Right lobe of liver (tissue), 6 donors: Measurements from ENCODE around the gene CDA. TPM values are rescaled to one million over a fixed set of nuclear protein-coding genes. Genes with fewer than 3 reads are reported as not detected.
A peak's percentile ranks its signal among the peaks of the same experiment; 100 is the strongest.

Source experiments
- ATAC-seq, 4 donors: fragments of 200-7000 bp; cut with Tn5 transposase; one replicate each; pipeline ENCODE4 v1.9.1; 2020; ENCODE audit warnings: mild to moderate bottlenecking in 4 of 4, moderate library complexity in 4 of 4
- DNase-seq, 3 donors: peaks; one replicate each; pipeline ENCODE4 v3.0.0-alpha.2; 2020
- H3K27ac ChIP-seq, 3 donors: fragments of 200-600 bp; one replicate each; pipeline ENCODE4 v1.8.0; 2022
- H3K27me3 ChIP-seq, 2 donors: fragments of 200-600 bp; one replicate each; pipeline ENCODE4 v1.8.0; 2022
- H3K36me3 ChIP-seq, 4 donors: fragments of 200-600 bp; sonication (generic) in 1 of 4; one replicate each; pipeline versions ENCODE4 v1.5.1 to v1.8.0; 2017 to 2022; ENCODE audit warnings: control low read depth in 1 of 4
- H3K4me1 ChIP-seq, 4 donors: fragments of 200-600 bp; sonication (generic) in 1 of 4; one replicate each; pipeline versions ENCODE4 v1.5.1 to v1.8.0; 2017 to 2022; ENCODE audit warnings: control low read depth in 1 of 4
- H3K4me3 ChIP-seq, 3 donors: fragments of 200-600 bp; one replicate each; pipeline ENCODE4 v1.8.0; 2022
- H3K9me3 ChIP-seq, 4 donors: fragments of 200-600 bp; sonication (generic) in 1 of 4; one replicate each; pipeline versions ENCODE4 v1.5.1 to v1.8.0; 2017 to 2022; ENCODE audit warnings: control low read depth in 1 of 4
- CTCF ChIP-seq, 4 donors: fragments of 200-600 bp in 3 of 4; fragments of 450-650 bp in 1 of 4; IDR thresholded peaks; one replicate each; pipeline versions ENCODE4 v1.5.1 to v1.8.0; 2016 to 2022; ENCODE audit warnings: antibody characterized with exemption in 4 of 4, mild to moderate bottlenecking in 2 of 4
- POLR2A ChIP-seq: fragments of 450-650 bp; IDR thresholded peaks from one replicate; pipeline ENCODE4 v1.6.1; 2017; ENCODE audit warnings: antibody characterized with exemption, mild to moderate bottlenecking
- WGBS: methylation state at CpG from one replicate; pipeline ENCODE4 v1.1.6; 2018; ENCODE audit warnings: low coverage, low lambda C conversion rate; ENCODE audit not compliant: insufficient coverage; ENCODE audit errors: missing lambda C conversion rate; 5-methylcytosine and 5-hydroxymethylcytosine counted together
- intact Hi-C, 2 donors: fragments of 100-400 bp; cut with DNase I; formaldehyde crosslinking; loops; one replicate each; pipeline versions ENCODE4 v1.11.2 to v1.14.1; 2022
- long read RNA-seq: library from polyadenylated mRNA; unstranded; transcript quantifications from one replicate; pipeline ENCODE4 v2.0.0, GENCODE V29; 2019
- total RNA-seq, 6 experiments: library from RNA; depleted of rRNA in 2 of 6; stranded (reverse); fragments of >200 nt in 2 of 6; fragmentation: NEBNext Ultra II Directional in 3 of 6; extraction: Animal tissue kit (Norgen Biotek cat#: 25700) in 3 of 6; gene quantifications; one replicate each; pipeline versions ENCODE4 v1.1.0 to v1.2.4, GENCODE V29; 2016 to 2023
- donor health status: DM: no; HTN: yes; CAD: no.
- donor health status: DM: no; HTN: no; CAD: no.
- donor health status: DM: no; HTN: no; CAD: no.
- donor health status: DM: no; HTN: yes; CAD: no.
- donor health status: DM: no; HTN: yes; CAD: no.

Gene CDA
- 10 to 100 TPM; 12.6 to 33.8 (median 24.5) TPM for total RNA-seq
- long read RNA-seq, transcript CDA-201 (4 exons, 963 nt) = major isoform, 9 of 12 reads
- long read RNA-seq, partial matches to known transcripts = 2 of 12 reads
- long read RNA-seq, other reads (novel, unspliced or antisense) = 0 of 12 reads

- Histone ChIP-seq H3K9me3 (no peaks in the 10 kb centered on the region), H3K36me3 (peaks cover 0 to 12% (median 1%) of the 10 kb centered on the region in 4 donors), H3K27ac (peak within 1 kb of the TSS; percentile 92 to 98 (median 93)), H3K4me3 (peak within 1 kb of the TSS; percentile 54 to 84 (median 76)), H3K4me1 (peaks cover 0 to 20% (median 8%) of the 10 kb centered on the region in 4 donors), H3K27me3 (no peaks in the 10 kb centered on the region)
- DNase-seq (peak; percentile 80 to 92 (median 90)), ATAC-seq (peak; percentile 68 to 87 (median 75))
- TF ChIP-seq CTCF (IDR thresholded peaks at IDR 0.05) (no peak), POLR2A (peak; percentile 87)
- WGBS = 33% methylated on average over 1 of the region's 11 CpGs
- intact Hi-C loops = no loop called here
Measured at GRCh38 chr1:20588634-20589225, at the start of gene CDA. Gene CDA (plus strand): TSS chr1:20589097. CDS start chr1:20589130, 33 bp downstream.

- H3K27ac ChIP-seq = no peak overlapping the region
- no peaks in the 10 kb centered on the region for H3K4me1 ChIP-seq
- intact Hi-C loops = no loop called here
- DNase-seq (no peak), ATAC-seq (no peak)
- no peak for TF ChIP-seq POLR2A
- no peak for TF ChIP-seq CTCF (IDR thresholded peaks at IDR 0.05)
- no peaks in the 10 kb centered on the region for H3K27me3 ChIP-seq
- no CpG with 5 or more reads among the region's 1 CpG for WGBS
- H3K9me3 ChIP-seq = no peaks in the 10 kb centered on the region
- H3K36me3 ChIP-seq = no peaks in the 10 kb centered on the region
- no peak overlapping the region for H3K4me3 ChIP-seq
Measured at GRCh38 chr1:20540281-20540680, 48.6 kb upstream of the CDA start.

DNA sequence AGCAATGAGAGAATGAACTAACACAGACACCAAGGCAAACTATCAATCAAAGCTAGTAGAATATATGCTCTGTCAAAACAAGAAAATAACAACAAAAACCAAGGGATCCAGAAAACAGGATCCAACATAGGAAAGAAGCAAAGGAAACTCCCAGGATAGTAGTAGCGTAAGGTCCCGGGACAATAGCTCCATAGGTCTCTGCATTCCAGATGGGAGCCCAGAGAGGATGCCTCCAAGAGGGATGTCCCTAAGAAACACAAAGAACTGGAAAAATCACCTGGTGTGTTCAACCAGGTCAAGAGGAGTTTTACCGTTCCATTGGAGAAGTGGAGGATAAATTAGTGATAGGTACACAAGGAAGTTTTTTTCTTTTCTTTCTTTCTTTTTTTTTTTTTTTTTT, 42.3 kb upstream of the CDA start:
- H3K27me3 ChIP-seq = no peaks in the 10 kb centered on the region
- no peak for TF ChIP-seq POLR2A
- no peak for TF ChIP-seq CTCF (IDR thresholded peaks at IDR 0.05)
- H3K4me1 ChIP-seq = no peaks in the 10 kb centered on the region
- intact Hi-C loops = no loop called here
- H3K36me3 ChIP-seq = no peaks in the 10 kb centered on the region
- no peak overlapping the region for H3K27ac ChIP-seq
- ATAC-seq (no peak), DNase-seq (no peak)
- H3K9me3 ChIP-seq = no peaks in the 10 kb centered on the region
- 69% methylated on average over 3 of the region's 3 CpGs for WGBS
- no peak overlapping the region for H3K4me3 ChIP-seq

GRCh38 chr1:20551161-20551560, 37.7 kb upstream of the CDA start:
- Histone ChIP-seq H3K27ac (no peak overlapping the region), H3K9me3 (no peaks in the 10 kb centered on the region), H3K27me3 (no peaks in the 10 kb centered on the region), H3K4me3 (no peak overlapping the region), H3K4me1 (peaks cover 0 to 9% (median 0%) of the 10 kb centered on the region in 4 donors), H3K36me3 (no peaks in the 10 kb centered on the region)
- intact Hi-C loops = no loop called here
- ATAC-seq (no peak), DNase-seq (no peak)
- 35% methylated on average over 3 of the region's 3 CpGs for WGBS
- no peak for TF ChIP-seq CTCF (IDR thresholded peaks at IDR 0.05)
- TF ChIP-seq POLR2A = no peak
